HG03432 (cell line): ENCODE results near the gene RNF31.
"Not testable (repeated sequence)": the region's sequence is repeated elsewhere in the genome, so short reads cannot be mapped to it uniquely, and the experiment has no call there.

ENCODE experiments used
- ATAC-seq: cut with Tn5 transposase; IDR thresholded peaks from one replicate; pipeline ENCODE4 v1.9.1; 2021; ENCODE audit warnings: mild to moderate bottlenecking, moderate library complexity; ENCODE audit not compliant: unreplicated experiment

The RNF31 gene

DNA sequence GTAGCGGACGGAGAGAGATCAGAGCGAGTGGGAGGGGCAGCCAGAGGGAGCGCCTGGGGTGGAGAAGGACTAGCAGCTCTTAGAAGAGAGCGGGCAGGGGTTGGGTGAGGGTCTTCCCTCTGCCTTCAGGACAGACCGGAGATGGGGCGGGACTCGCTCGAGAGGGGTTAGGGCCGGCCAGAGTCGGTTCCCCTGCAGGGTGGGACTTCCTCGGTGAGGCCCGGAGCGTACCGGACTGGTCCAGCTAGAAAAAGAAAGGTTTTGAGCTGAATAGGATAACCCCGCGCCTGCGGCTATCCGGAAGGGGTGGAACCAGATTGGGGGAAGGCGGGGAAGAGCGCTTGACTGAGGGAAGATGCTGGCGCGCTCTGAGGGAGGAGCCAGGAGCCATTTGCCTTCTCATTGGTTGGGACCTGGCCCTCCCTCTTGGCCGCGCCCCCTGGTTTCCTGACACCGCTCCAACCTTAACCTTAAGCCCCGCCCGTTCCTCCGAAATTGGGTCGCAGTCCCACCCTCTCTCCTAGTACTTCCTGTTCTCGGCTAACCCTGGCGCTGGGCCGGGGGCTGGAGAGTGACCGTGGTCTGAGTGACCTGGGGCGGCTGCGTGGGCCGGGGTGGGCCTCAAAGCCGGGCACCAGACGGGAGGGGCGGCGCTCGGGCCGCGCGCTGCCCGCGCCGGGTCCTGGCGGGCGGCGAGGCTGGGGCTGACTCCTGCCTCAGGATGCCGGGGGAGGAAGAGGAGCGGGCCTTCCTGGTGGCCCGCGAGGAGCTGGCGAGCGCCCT is at the start of gene RNF31:
Gene RNF31 (plus strand): TSS at position 521 of the 783 bp plus-strand sequence. CDS start 201 bp downstream, at position 722.
- ATAC-seq, result peak; percentile 81

DNA sequence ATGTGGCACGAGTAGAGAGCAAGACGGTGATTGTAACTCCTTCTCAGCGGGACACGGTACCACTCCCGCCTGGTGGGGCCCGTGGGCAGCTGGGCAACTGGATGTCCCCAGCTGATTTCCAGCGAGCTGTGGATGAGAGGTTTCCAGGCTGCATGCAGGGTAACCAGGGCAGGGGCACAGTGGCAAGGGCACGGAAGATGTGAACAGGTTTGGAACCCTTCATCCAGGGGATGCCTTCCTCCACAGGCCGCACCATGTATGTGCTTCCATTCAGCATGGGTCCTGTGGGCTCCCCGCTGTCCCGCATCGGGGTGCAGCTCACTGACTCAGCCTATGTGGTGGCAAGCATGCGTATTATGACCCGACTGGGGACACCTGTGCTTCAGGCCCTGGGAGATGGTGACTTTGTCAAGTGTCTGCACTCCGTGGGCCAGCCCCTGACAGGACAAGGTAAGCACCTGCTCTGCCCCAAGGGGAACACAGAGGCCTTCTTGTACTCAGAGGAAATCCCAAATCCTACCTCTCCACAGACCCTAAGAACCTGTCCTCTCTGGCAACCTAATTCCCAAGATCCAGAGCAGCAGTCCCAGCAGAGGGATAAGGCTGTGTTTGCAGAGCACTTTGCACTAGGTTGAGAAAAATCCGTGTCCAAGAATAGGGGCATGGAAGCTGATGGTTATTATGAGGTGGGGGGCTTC is 48.9 kb upstream of the RNF31 start:
- ATAC-seq, result no peak

DNA sequence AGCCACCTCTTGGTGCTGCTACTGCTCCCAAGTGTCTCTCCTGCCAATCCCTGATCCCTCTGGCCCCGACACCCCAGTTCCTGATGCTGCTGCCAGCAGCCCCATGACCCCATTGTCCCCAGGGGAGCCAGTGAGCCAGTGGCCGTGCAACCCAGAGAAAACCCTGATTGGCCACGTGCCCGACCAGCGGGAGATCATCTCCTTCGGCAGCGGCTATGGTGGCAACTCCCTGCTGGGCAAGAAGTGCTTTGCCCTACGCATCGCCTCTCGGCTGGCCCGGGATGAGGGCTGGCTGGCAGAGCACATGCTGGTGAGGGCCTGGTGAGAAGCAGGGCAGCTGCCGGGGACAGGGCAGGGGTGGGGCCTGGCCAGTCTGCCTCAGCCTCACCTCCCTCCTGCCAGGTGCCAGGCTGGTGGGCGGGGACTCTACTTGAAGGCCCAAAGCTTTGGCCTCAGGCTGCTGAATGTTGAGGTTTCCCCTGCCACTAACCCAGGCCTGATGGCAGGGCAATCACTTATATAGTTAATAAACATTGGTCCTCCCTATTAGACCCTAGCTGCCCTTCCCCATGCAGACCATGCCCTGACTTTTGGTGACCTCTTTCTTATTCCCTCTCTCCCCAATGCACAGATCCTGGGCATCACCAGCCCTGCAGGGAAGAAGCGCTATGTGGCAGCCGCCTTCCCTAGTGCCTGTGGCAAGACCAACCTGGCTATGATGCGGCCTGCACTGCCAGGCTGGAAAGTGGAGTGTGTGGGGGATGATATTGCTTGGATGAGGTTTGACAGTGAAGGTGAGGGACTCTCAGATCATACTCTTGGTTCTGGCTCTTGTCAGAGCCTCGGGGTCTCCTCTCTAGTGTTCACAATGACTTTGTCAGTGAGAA is 48.1 kb upstream of the RNF31 start:
- no peak for ATAC-seq

DNA sequence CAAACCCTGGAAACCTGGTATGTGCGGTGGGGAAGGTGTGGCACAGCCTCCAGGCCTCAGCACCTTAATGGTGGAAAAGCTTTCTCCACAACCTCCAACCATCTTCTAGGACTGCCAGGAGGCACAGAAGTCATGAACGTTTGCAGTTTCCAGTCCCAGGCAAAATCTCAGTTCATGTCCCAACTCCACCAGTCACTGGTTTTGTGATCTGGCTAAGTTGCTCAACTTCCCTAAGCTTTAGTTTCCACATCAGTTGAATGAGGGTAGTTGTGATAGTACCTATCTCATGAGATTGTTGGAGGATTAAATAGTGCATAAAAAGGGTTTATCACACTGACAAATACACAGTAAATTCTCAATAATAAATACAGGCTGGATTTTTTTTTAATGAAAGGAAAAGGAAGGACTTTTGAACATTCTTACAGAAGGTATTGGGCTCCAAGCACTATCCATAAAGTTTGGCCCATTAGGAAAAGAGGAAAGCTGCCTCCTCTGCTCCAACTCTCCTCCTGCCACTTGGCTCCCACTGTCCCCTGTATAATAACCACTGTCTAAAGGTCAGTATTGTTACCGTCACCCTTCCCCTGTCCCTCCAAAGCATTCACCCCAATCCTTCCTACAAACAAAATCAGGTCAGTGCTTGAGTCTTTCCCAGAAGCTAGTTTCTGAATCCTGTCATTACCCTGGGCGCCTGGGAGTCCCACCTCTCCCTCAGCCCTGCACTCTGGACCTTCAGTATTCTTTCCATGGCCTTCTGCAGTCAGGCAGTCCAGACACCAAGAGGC is 46.9 kb upstream of the RNF31 start:
- no peak for ATAC-seq

DNA sequence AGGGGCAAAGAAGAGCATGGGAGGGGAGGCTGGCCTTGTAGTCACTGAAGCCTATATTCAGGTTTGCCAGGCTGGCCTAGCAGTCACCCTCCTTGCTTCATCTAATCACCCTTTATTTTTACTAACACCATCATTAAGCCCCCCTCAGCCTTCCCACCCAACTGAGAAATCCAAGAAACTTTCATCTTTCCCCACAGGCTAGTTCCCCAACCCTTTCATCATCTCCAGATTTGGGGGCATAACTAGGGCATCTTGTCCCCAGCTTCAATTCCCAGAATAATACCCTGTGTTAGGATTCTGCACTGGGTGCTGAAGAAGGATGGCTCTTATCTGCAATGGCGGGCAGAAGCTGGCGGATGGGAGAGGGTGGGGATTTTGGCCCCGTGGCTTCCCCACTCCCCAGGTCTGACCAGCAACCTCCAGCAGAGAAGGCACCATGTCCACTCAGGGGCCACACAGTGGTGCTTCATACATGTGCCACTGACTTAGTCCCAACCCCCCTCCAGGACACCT is 46.3 kb upstream of the RNF31 start:
- no peak for ATAC-seq

DNA sequence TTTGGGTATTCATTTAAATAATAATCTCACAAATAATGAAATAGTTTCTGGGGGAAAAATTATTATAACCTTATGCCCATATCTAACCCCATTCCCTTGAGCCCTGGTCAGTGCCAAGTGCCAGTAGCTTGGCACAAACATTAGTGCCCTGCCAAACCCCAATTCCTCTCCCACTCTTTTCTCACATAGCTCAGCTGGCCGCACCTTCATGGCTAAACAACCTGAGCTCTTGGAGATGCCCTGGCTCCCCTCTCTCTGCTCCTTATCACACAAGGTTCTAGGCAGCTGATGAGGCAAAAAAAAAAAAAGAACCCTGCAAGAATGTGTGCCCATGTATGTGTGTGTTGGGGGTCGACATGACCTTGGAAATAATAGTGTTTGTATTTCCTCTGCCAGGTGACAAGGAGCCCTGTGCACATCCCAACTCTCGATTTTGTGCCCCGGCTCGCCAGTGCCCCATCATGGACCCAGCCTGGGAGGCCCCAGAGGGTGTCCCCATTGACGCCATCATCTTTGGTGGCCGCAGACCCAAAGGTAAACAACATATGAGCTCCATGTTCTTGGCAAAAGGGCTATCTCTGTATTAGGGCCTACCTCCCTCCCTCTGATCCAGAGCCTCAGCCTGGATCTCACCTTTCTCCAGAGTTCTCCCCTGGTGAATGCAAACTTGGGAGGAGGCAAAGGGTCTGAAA is 44.8 kb upstream of the RNF31 start:
- no peak for ATAC-seq

DNA sequence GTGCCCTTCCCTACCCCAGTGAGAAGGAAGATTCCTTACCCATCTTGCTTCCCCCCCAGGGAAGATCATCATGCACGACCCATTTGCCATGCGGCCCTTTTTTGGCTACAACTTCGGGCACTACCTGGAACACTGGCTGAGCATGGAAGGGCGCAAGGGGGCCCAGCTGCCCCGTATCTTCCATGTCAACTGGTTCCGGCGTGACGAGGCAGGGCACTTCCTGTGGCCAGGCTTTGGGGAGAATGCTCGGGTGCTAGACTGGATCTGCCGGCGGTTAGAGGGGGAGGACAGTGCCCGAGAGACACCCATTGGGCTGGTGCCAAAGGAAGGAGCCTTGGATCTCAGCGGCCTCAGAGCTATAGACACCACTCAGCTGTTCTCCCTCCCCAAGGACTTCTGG is 43.8 kb upstream of the RNF31 start:
- no peak for ATAC-seq

DNA sequence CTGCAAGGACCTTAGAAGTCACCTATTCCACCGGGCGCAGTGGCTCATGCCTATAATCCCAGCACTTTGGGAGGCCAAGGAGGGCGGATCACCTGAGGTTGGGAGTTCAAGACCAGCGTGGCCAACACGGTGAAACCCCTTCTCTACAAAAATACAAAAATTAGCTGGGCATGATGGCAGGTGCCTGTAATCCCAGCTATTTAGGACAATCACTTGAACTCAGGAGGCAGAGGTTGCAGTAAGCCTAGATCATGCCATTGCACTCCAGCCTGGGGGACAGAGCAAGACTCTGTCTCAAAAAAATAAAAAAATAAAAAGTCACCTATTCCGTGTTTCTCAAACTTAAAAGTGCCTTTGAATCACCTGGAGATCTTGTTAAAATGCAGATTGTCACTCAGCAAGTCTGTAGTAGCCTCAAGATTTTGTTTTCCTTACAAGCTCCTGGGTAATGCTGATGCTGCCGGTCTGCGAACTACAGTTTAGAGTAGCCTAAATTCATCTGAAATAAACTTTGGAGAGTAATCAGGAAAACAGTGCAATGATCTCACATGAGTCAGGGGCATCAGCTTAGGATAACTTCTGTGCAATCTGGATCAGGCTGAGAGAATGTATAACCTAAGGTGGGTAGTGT is 41.6 kb upstream of the RNF31 start:
- ATAC-seq, result not testable (repeated sequence)

DNA sequence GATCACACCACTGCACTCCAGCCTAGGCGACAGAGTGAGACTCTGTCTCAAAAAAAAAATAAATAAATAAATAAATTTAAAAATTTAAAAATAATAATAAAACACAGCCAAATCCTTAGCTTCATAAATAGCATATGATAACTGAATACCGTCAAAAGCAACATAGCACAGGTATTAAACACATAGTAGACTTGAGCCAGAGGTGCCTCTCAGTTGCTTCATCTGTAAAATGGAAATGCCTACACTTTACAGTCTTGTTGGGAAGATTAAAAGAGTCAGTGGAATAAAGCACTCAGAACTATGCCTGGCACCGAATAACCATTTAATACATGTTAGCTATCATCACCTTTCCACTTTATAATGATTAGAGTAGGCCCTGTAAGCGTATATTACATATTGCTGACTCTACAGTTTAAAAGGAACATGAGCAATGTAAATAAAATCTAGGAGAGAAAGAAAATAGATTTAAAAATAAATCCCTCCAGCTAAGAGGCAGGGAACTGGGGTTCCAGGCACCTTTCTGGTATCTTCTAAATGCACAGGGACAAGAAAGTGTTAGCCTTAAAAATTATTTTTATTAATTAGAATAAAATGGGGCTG is 40.5 kb upstream of the RNF31 start:
- no peak for ATAC-seq

DNA sequence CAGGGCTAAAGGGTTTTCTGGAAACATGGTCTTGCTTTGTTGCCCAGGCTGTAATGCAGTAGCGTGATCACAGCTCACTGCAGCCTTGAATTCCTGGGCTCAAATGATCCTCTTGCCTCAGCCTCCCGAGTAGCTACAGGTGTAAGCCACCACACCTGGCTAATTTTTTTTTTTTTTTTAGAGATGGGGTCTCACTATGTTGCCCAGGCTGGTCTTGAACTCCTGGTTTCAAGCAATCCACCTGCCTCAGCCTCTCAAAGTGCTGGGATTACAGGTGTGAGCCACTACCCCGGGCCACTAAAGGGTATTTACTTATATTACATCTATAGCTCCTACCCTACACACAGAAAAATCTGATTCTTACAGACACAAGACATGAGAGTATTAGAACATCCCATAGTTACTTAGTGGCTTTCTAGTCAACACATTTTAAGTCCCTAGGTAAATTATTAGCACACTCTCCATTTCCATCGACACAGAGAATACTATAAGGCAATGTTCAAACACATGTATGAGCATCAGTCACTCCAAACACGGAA is 38.9 kb upstream of the RNF31 start:
- ATAC-seq, result peak; percentile 29

DNA sequence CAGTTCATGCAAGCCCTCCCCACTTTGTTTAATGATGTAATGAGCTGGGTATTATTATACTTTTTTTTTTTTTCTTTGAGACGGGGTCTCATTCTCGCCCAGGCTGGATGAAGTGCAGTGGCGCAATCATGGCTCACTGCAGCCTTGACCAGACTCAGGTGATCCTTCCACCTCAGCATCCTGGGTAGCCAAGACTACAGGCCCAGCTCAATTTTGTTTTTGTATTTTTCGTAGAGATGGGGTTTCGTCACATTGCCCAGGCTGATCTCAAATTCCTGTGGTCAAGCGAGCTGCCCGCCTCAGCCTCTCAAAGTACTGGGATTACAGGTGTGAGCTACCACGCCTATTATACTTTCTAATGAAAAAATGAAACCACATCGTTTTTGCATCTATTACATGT is 37.2 kb upstream of the RNF31 start:
- ATAC-seq, result no peak

DNA sequence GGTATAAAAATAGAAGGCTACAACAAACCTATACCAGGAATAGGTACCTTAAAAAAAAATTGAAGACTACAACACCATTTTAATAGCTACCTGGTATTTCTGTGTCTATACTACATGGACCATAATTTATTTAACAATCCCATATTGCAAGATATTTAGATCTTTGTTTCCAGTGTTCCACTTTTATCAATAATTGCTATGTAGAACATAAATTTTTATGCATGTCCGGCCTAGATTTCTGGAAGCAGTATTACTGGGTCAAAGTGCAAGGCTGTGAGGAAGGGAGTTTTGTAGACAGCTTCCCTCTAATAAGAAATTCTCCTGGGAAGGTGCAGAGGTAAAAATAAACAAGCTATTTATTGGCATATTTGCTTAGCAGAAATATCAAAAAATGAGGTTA is 36.8 kb upstream of the RNF31 start:
- ATAC-seq, result no peak

DNA sequence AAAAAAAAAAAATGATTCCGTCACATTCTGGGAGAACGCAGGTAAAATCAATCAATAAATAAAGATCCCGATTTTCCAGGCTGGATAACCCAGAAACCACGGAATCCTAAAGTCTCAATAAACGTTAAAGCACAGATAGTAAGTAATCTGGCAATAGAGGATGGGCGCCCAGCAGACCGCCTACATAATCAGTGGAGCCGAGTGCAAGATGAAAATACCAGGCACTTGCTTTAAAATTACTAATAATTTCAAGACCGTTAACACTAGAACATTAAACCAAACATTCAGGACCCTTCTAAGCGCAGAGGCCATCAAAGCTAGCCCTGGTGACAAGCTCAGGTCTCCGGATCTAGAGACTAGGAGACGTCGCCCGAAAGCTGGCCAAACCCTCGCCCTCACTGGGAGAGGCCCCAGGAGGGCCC is 33.9 kb upstream of the RNF31 start:
- no peak for ATAC-seq

DNA sequence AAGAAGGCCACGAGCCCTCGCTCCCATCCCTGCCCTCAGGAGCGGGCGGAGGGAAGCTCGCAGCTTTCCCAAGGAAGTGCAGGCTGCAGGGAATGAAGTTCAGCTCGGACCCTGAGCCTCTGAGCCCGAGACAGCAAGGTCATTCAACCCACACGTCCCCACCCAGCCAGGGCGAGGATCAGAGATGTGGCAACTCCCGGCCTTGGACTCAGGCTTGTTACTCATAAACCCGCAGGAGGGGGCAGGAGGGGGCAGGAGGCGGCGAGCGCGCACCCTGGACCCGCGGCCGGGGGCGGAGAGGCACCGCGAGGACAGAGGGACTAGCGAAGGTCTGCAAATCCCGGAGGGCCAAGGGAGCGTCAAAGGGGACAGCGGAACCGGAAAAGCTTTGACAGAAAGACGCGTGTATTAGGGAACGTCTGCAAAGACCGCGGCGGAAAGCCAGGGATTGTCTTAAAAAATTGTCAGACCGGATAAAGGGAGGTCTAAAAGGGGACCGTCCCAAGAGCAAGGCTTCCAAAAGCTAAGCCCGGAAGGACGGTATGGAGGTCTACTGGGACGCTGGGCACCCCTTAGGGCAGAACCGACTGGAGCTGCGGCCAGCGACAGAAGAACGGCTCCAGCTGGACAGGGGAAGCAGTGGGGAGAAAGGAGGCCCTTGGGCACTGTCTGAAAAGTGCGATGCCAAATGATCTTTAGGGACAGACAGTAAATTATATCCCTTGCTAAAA is 33.3 kb upstream of the RNF31 start:
- peak; percentile 29 for ATAC-seq

DNA sequence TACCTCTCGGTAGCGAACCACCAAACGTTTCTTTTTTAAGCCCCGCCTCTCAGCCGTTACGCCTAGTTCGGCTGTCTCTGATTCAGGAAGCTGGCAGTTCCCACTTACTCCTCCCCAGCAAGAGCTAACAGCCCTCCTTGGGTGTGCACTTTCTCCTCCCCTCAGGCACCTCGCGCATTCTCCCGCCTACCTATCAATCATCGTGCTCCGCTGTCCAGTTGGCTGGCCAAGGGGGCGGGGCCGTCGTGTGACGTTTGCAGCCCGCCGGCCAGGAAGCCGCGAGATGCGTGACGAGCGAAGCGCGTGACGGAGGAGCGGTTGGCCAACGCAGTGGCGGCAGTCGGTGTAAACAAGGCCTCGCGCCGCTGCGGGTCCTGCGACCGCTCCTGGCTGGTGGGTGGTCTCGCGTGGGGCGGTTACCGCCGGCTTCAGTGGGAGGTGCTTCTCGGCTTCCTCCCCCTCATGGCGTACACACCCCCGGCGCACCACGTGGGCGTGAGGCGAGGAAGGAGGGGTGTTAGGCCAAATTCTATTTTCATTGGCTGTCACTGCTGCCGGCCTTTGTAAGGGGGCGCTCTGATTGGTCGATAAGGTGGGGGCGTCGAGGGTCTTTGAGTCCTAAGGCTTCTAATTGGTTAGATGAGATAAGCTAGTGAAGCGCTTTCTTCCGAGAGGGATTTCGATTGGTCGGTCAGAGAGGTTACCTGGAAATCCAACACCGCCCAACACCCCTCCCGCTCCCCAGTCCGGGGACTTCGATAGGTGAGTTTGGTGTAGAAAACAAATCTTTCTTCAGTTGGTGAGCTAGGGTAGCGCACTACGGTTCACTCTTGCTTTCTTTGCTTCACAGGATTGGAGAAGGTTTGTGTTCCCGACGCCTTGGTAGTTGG is 32.5 kb upstream of the RNF31 start, which contains the start of the genes DCAF11 and NRL:
Gene DCAF11 (plus strand): TSS at position 246 of the 890 bp plus-strand sequence. CDS start 818 bp downstream, outside the sequence.
Gene NRL (minus strand): TSS at position 418 of the 890 bp plus-strand sequence. CDS start 32,101 bp downstream, outside the sequence.
- peak; percentile 87 for ATAC-seq

DNA sequence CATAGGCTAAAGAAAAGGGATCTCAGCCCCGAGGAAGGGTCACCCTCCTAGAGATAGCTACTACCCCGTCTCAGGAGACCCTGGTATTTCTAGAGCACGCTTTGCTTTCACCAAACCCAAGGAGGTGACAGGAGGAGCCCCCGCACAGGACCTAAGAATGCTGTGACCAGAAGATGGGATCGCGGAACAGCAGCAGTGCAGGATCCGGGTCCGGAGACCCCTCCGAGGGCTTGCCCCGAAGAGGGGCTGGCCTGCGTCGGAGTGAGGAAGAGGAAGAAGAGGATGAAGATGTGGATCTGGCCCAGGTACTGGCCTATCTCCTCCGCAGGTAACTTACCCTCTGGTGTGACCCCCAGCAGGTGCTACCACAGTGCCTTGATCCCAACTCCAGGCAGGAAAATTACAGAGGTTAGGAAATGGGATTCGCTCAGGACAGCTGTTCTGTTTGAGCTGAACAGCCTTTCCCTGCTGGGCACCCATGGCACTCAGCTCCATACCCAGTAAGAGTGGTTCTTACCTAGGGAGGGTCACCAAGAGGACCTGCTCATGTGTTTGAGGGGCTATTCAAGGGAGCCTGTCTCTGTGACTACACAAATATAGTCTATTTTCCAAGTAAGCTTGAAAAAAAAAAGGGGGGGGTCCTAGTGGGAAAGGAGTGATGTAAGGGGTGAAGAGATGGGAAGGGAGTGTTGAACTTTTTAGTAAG is 31.7 kb upstream of the RNF31 start:
- ATAC-seq, result no peak
